Measurements from ENCODE around the gene NOL4L.

The NOL4L gene

DNA sequence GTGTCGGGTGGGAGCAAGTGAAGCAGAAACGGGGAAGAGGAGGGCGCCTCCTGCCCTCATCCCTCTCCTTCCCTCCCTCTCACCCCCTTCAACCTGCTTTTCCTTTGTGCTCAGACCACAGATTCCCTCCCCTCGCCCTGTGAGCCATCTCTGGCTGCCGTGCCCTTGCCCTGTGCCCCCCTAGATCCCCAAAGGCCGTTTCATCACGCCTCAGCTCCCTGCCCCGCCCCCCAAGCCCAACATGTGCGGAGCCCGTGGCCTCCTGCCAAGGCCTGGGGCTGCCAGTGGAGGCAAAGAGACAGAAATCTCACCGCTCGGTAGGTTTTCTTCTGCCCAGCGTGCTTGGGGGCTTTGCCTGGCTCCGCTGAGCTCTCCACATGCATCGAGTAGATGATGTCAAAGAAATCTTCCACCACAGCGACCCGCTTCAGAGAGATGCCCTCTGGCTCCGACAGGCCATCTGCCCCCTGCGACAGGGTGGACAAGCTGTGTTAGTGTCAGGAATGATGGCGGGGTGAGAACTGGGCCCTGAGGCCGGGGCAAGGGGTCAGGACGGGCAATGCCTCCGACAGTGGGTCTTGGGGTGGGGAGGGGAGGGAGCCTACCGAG is 57.6 kb downstream of the NOL4L start:
- in situ Hi-C loops (cut with MboI; ENCODE audit: low sequenced_read_pairs), result no loop called here

DNA sequence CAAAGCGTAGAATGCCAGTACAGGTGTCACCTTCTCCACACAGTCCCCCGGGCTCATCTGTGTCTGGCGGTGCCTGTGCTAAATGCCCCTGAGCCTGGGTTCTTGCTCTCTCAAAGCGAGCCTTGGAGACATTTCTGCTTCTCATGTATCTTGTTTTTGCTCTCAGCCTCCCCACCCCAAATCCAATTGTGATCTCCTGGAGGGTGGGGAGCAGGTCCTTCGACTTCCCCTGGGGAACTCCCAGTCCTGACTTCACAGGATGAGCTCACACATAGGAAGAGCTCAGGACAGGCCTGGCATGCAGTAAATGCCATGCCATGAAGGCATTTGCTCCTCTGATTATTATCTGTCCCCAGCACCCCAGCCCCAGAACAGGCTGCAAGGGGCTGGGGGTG is 58.1 kb downstream of the NOL4L start:
- in situ Hi-C loops (cut with MboI; ENCODE audit: low sequenced_read_pairs), result no loop called here

DNA sequence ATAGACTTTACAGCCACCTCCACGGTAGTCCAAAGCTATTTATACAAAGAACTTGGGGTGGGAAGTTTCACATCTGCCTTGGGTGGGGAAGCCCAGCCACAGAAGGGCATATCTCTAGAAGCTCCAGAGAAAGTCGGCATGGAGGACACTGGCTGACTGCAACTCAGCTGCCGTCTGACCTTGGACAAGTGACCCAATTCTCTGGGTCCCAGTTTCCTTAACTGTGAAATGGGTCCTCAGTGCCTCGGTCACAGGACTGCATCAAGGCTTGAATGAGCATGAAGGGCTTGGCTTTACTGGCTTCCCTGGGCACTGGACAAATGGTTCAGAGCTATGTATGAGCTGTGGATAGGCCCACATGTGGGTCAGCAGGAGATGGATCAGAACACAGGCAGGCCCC is 58.6 kb downstream of the NOL4L start:
- in situ Hi-C loops (cut with MboI; ENCODE audit: low sequenced_read_pairs), result no loop called here

DNA sequence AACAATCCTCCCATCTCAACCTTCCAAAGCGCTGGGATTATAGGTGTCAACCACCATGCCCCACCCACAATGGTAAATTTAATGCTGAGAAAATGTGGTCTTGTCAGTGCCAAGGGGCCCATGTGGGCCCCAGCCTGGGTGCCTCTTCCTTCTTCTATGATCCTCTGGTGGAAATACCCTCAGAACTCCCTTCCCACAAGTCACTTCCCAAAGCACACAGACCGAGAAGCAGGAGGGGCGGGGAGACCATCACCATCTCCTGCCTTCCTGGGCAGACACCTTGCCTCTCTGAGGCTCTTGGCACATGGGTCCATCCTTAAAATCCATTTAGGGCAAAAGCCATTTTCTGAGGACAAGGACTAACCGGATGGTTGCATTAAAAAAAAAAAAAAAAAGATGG is 59.0 kb downstream of the NOL4L start:
- in situ Hi-C loops (cut with MboI; ENCODE audit: low sequenced_read_pairs), result no loop called here

DNA sequence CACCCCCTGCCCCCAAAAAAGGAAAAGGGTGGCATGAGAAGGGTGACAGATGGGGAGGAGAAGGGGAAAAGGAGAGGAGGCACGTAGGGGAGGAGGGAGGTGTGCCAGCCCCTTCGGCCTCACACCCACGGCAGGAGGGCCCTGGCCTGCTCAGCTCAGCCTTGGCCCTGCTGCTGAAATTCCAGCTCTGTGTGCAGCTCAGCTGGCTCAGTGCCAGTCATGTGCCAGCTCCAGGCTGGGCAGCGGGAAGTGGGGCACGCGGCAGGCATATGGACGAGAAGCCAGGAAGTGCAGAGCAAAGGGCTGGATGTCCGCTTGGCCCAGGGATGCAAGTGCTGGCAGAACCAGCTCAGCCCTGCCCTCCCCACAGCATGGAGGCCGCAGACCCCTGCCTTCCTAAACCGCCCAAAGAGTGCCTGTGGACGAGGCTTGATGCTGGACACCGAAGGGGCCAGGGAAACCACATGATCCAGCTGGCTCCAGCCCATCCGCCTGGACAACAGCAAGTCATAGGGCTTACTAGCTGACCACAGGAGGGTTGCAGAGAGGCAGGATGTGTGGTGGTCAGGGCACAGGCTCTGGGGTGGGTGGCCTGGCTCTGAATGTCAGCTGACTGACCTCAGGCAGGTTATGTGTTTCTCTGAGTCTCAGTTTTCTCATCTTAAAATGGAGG is 60.2 kb downstream of the NOL4L start:
- in situ Hi-C loops (cut with MboI; ENCODE audit: low sequenced_read_pairs), result no loop called here

DNA sequence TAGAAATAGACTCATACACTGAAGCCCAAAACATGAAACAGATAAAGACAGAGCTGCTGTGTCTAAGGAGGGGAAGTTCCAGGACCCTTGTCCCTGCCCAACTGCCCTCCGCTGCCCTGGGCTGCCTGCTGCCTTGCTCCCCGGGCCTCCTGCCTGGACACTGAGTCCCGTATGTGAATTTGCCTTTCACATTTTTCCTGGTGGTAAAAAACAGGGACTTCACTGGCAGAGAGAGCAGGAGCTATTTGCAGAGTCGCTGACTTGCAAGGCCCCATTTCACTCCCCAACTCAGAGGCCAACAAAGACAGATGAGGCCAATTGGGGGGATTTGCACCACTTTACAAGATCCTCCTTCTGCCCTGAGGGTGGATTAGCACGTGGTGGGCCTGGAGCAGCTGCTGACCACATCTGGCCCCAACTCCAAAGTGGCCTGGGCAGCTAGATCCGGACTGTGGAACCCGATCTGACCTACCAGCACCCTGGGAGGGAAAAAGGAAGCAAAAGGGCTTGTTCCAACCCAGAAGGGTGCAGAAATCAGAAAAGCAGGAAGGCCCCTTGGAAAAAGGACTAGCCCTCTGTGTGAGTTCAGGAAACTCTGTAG is 61.4 kb downstream of the NOL4L start:
- in situ Hi-C loops (cut with MboI; ENCODE audit: low sequenced_read_pairs), result no loop called here

DNA sequence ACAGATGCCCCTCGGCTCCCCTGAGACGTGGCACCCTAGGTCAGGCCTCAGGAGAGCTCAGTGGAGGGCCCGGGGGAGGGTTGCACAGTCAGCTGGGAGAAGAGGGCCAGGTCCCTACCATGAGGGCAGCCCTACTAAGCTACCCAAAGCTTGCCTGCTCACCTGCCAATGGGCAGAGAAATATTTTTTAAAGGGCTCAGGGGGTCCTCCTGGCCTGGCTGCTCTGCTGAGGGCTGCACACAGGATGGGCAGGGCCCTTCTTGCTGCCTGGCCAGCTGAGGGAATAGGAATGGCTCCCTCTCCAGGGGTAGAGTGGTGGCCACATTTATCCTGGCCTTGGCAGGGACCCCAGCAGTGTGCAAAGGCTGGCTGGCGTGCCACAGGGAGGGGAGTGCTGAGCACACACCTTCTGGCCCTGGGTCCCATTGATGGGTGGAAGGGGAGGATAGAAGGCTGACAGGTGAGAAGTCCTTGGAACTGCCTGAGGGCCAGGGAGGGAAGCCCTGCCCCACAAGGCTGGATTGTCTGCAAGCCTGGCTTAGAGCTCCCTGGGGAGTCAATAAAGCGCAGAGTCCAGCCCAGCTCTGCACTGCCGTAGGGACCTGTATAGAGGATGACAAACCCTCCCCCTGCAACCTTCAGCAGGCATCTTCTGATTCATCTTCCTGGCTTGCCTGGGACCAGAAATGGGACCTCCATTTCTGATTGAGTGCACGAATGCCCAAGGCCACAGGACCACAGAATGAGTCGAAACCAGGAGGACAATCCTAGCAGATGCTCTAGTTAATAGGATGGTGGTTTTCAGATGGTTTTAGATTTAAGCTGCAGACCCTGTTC is 62.1 kb downstream of the NOL4L start:
- in situ Hi-C loops (cut with MboI; ENCODE audit: low sequenced_read_pairs), result no loop called here

DNA sequence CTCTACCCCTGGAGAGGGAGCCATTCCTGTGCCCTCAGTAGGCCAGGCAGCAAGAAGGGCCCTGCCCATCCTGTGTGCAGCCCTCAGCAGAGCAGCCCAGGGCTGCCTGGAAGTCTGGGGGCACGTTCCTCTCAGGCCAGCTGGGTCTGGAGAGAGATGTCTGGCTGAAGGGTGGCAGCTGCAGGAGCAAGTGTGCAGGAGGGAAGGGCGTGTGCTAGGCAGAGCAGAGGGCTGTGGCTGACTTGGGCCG is 62.7 kb downstream of the NOL4L start:
- in situ Hi-C loops (cut with MboI; ENCODE audit: low sequenced_read_pairs), result no loop called here

DNA sequence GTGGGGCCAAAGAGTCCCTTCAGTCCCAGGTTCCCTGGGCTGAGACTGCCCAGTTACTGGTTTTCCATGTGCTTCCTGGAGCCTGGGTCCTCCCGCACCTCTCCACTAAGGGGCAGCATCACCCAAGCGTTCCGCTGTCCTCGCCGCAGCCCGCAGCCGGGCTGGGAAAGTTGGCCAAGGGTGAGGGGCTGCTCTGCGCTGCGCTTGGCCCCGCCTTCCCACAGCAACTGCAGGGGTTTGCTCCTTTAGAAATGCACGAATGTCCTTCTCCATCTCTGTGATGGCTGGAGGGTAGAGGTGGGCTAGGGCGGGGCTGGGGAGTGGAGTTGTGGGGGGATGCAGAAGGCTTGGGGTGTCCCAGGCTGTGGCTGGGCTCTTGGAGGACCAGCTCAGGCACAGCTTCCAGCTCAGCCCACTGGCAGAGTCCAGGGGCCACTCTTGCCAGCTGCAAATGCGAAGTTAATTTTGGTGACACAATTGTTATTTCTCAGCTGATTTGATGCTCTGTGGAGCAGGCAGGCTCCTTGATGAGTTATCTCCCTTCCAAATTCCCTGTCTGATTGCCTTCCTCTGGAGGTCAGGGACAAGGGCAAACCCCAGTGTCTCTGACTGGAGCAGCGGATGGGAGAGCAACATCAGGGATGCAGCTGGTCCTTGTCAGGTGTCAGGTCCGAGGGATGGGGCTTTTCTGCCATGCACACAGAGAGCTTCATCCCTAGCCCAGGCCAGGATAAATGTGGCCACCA is 63.2 kb downstream of the NOL4L start:
- in situ Hi-C loops (cut with MboI; ENCODE audit: low sequenced_read_pairs), result no loop called here

DNA sequence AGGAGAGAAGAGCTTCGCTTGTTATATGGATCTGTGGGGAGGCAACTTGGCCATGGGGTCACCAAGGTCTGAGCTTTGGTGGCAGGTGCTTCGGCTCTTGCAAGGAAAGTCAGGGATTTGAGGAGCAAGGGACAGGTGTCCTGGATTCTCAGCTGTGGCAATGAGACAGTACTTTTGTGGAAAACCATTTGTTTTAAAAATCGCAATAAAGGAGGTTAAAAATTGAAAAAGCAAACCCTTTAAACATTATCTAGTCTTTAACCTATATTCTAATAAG is 64.3 kb downstream of the NOL4L start:
- in situ Hi-C loops (cut with MboI; ENCODE audit: low sequenced_read_pairs), result no loop called here

DNA sequence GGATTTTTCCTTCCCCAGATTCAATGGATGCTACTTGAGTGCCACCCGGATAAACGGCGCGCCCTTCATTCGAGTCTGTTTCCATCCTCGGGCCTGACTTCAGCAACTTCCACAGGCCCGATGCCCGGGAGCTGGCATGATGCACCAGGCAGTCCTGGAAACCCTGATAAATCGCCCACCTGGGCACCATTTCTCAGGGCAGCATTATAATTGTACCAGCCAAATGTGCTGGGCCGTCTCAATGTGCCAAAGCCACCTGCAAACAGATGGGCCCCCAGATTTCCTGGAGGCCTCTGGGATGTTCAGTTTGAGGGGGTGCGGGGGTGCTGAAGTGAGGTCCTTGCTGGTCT is 65.8 kb downstream of the NOL4L start:
- in situ Hi-C loops (cut with MboI; ENCODE audit: low sequenced_read_pairs), result no loop called here

DNA sequence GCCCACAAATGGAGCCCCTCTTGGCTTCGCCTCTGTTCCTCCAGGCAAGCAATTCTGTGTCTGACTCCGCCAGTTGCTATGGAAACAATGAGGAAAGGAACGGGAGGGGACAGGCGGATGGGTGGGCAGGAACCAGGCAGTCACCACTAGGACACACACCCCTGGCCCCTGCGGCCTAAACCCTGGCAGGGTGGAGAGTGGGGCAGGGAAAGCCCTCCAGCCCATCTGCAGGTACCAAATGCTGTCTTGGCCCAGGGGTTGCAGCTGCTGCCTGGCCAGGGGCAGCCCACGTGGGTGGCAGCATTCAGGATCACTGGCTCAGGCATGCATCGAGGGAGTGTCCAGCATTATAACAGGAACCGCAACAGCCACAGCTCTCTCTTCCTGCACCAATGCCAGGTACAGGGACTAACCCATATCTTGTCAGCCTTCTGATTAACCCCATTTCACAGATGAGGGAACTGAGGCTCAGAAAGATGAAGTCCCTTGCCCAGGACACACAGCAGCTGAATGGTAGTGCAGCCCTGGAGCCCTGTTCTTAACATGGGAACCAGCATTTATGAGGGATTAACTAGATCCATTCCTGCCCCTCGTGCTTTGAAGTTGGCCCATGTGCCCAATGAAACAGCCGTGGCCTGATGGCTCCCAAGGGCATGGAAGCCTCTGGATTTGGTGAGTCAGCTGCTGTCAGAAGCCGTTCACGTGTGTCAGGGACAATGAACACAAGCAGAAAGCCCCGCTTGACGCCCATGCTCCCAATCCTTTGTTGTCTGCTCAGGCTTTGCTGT is 66.3 kb downstream of the NOL4L start:
- in situ Hi-C loops (cut with MboI; ENCODE audit: low sequenced_read_pairs), result no loop called here

DNA sequence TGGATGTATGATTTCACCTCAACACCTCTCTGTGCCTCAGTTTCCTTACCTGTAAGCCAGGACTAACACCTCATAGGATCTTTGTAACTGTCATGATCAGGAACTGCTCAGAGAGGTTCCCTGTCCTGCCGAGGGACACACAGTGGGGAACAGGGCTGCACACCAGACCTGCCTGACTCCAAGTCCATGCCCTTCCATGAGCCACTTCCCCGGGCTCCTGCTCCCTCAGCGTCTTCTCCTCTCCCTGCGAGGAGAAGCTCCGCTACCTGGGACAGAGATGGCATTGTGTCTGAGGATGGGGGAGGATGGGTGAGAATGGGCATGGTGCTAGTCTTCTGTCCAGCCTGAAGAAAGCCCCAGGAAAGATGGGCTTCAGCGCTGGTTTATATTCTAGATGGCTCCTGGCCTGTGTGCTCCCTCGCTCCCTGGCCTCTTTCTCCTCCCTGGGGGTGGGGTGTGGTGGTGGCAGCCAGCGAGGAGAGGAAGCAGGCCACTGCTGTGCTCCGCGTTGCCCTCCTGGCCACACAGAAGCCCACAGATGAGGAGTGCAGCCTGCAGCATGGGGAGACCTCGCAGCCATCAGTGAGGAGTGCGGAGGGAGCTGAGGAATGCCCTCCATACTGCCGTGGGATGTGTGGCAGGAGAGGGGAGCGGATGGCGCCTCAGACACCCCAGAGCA is 67.1 kb downstream of the NOL4L start:
- in situ Hi-C loops (cut with MboI; ENCODE audit: low sequenced_read_pairs), result no loop called here

DNA sequence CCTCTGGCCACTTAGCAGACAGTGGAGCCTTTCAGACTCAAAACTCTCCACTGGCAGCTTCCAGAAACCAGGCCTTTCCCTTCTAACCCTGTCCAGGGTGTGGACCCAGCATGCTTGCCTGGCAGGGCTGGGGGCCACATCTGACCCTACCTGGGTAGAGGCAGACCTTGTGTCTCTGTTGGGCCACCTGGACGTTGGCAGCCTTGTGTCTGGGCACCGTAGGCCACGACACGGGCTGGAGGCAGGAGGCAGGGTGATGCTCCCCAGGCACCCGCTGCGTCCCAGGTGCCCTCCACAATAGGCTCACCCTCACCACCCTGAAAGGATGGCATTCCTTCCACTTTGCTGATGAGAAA is 67.6 kb downstream of the NOL4L start:
- in situ Hi-C loops (cut with MboI; ENCODE audit: low sequenced_read_pairs), result no loop called here

DNA sequence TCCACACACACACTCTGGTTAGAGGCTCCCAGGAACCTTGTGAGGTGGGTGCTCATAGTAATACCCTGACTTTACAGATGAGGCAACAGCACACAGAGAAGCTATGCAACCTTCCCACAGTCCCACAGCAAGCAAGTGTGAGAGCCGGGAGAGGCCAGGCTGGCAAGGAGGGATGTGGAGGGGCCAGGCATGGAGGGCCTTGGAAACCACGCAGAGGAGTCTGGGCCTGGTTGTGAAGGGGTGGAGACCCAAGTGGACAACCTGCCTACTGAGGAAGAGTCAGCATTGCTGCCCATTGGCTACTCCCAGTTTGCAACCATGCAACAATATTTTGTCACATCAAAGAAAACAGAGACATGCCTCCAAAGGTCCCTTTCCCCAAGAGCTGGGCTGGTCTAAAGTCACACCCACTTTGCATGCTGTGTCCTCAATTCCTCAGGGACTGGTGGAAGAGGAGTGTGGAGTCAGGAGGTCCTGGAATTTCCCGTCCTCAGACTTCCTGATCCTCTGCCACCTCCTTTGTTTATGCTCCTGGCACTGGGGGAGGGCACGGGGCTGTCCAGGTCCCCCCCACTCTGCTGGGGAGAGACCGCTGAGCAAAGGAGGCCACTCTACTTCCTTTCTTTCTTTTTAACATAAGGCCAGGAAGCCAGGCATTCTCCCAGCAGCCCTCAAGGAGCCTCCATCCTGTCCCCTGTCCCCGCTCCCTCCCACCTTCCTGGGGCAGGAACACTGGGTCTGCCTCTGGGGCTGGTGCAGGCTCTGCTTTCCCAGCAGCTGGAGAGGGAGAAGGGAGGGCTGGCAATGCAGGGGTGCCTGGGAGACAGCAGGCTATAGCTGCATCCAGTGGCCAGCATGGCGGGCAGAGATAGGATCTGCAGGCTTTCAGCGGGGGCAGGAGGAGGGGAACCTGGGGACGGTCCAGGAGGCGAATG is 68.3 kb downstream of the NOL4L start:
- in situ Hi-C loops (cut with MboI; ENCODE audit: low sequenced_read_pairs), result no loop called here

DNA sequence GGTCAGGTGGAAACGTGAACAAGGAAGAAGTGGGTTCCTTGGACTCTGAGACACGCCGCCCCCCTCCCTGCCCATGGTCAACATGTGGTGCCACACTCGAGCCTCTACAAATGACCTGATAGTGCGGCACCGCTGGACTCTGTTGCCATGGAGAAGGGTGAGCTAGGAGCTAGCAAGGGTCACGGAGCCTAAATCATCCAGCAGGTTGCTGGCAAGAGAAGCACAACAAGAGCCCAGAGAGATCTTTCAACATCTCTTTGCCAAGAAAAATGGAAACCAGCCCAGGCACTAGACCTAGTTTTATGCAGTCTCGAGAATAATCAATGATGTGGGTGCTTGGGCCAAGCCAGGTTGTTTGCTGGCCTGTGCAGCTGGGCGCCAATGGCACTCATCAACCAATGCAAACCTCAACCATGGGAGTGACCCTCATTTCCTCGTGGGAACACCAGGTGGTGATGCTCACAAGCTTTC is 69.5 kb downstream of the NOL4L start:
- in situ Hi-C loops (cut with MboI; ENCODE audit: low sequenced_read_pairs), result no loop called here

DNA sequence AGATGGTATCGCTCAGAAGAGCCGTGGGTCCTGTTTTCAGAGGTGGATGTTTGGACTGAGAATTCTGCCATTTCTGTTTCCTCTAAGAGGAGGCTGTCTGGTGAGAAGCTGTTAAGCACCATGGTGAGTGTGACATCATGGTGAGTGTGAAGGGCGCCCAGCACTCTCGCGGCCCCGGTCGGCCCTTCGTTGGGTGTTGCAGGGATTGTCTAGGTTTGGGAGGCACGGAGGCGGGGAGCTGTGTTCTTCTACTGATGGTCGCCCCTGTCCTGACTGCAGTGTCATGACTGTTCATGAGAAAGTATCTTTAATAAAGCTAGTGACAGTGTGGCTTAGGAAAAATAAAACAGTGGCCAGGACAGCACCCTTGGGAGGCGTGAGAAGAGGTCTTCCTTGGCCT is 70.4 kb downstream of the NOL4L start:
- in situ Hi-C loops (cut with MboI; ENCODE audit: low sequenced_read_pairs), result no loop called here

DNA sequence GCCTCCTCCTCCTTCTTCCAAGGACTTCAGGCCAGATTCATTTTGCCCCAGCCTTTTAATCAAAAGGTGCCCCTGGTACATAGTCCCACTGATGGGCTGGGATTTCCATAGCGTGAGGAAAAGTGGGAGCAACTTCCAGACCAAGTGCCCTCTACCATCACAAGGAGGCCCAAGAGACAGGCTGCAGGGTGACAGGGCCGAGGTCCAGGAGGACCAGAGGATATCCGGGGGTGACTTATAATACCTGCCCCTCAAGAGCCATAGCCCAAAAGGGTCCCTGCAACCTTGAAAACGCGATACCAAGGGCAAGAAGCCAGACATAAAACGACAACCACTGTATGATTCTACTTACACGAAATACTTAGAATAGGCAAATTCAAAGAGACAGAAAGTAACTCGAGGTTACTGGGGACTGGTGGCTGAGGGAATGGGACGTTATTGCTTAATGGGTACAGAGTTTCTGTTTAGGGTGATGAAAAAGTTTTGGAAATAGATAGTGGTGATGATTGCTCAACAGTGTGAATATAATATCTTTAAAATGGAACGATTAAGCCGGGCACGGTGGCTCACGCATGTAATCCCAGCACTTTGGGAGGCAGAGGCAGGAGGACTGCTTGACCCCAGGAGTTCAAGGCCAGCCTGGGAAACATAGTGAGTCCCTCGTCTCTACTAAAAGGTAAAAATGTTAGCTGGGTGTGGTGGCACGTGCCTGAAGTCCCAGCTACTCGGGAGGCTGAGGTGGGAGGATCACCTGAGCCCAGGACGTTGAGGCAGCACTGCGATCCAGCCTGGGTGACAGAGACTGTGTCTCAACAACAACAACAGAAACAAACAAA is 71.9 kb downstream of the NOL4L start:
- in situ Hi-C loops (cut with MboI; ENCODE audit: low sequenced_read_pairs), result no loop called here

DNA sequence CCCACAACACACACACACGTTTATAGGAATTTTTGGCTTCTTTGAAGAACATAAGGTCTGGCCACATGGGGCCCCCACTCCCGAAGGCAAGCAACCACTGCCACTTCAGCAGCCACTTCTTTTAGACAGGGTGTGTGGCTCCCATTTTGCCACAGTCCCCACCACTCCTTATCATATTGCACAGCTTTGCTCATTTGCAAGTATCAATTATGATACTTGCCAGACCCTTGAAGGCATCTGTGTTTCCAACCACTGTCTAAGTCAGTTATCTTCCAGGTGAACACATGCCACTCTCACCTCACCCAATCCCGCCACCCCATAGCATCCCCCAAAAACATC is 73.1 kb downstream of the NOL4L start:
- in situ Hi-C loops (cut with MboI; ENCODE audit: low sequenced_read_pairs), result no loop called here

All from hTERT RPE-1 (cell line).